Endothelial cell of umbilical vein (primary cell): ENCODE results near the gene CAPG.

Experiments used
- CTCF ChIP-seq, 2 donors: IDR thresholded peaks; 1 replicate in 1 of 2; 2 replicates in 1 of 2; pipeline ENCODE4 v1.5.1; 2011; ENCODE audit warnings: low read length in 2 of 2, mild to moderate bottlenecking in 2 of 2, moderate library complexity in 2 of 2, control low read depth in 1 of 2, inconsistent platforms in 1 of 2, low read depth in 1 of 2; ENCODE audit not compliant: insufficient read depth in 1 of 2; ENCODE audit errors: extremely low read depth in 1 of 2
- EZH2 ChIP-seq: IDR thresholded peaks from 2 replicates; pipeline ENCODE4 v1.6.1; 2012; ENCODE audit warnings: borderline replicate concordance, low read depth, mild to moderate bottlenecking, moderate library complexity, low read length, inconsistent platforms; ENCODE audit not compliant: severe bottlenecking
- JUN ChIP-seq: IDR thresholded peaks from 2 replicates; pipeline ENCODE4 v1.6.1; 2011; ENCODE audit warnings: borderline replicate concordance, low read depth; ENCODE audit not compliant: insufficient read length, insufficient read depth
- MYC ChIP-seq: IDR thresholded peaks from one replicate; pipeline ENCODE4 v1.6.1; 2011; ENCODE audit warnings: mild to moderate bottlenecking, low read depth, low read length
- POLR2A ChIP-seq: IDR thresholded peaks from 2 replicates; pipeline ENCODE4 v1.6.1; 2012; ENCODE audit warnings: low read depth, mild to moderate bottlenecking, control low read depth, low read length
- POLR2AphosphoS5 ChIP-seq: IDR thresholded peaks from 2 replicates; pipeline ENCODE4 v1.6.1; 2012; ENCODE audit warnings: low read depth, mild to moderate bottlenecking, control low read depth, low read length, moderate library complexity; ENCODE audit not compliant: insufficient read depth

GRCh38 chr2:85457043-85457442, 46.9 kb upstream of the CAPG start:
- no peak for TF ChIP-seq POLR2AphosphoS5
- TF ChIP-seq CTCF (IDR thresholded peaks at IDR 0.05; ENCODE audit: extremely low read depth in 1 of 2, insufficient read depth in 1 of 2, low read depth in 1 of 2, low read length in 2 of 2): no peak
- TF ChIP-seq POLR2A: no peak
- no peak for TF ChIP-seq MYC
- TF ChIP-seq JUN: no peak
- TF ChIP-seq EZH2: no peak
